NCI-H146 treated with DMSO at 0.1 percent for 48 hours (cell line): ENCODE measurements around the gene RAB11FIP3.

Experiments used
- DNase-seq: peaks from one replicate; lab custom pipeline; 2025; ENCODE audit not compliant: unreplicated experiment; lab: John Stamatoyannopoulos, UW

Gene RAB11FIP3

DNA sequence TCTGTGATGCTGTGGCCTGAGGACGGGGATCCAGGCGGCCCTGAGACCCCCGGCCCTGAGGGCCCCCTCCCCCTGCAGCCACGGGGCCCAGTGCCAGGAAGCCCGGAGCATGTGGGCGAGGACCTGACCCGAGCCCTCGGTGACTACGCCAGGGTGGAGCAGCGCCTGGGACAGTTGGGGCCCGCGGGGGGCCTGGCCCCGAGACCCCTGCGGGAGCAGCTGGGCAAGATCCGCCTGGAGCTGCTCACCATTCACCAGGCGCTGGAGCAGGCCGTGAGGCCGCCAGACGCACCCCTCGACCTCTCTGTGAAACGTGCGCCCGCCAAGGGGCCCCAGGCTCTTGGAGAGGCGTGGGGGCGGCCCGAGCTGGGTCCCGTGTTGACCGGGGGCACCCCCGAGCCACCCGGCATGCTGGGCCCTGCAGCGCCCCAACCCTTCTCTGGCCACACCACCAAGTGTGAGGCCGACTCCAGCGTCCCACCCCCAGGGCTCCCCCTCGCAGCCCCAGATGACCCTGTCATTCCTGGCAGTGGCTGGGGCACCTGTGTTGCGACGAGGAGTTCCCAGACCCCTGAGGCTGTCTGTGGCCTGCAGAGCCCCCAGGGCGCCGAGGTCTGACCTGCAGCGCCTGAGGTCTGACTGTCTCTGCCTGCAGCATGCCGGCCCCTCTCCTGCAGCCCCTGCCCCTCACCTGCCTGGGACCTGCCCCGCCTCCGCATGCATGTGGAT lies 139.4 kb downstream of the RAB11FIP3 start:
- no peak for DNase-seq

- DNase-seq: no peak
Measured at GRCh38 chr16:565419-566330, 140.2 kb downstream of the RAB11FIP3 start.

- DNase-seq: peak; percentile 17
Measured at GRCh38 chr16:566475-567372, 141.3 kb downstream of the RAB11FIP3 start, which contains the start of gene NHLRC4. Gene NHLRC4 (plus strand): TSS chr16:567005. CDS start chr16:568048, 1,043 bp downstream.

- DNase-seq: no peak
Measured at GRCh38 chr16:567373-568256, 142.2 kb downstream of the RAB11FIP3 start.

GRCh38 chr16:568401-569258 lies 143.2 kb downstream of the RAB11FIP3 start:
- no peak for DNase-seq

DNA sequence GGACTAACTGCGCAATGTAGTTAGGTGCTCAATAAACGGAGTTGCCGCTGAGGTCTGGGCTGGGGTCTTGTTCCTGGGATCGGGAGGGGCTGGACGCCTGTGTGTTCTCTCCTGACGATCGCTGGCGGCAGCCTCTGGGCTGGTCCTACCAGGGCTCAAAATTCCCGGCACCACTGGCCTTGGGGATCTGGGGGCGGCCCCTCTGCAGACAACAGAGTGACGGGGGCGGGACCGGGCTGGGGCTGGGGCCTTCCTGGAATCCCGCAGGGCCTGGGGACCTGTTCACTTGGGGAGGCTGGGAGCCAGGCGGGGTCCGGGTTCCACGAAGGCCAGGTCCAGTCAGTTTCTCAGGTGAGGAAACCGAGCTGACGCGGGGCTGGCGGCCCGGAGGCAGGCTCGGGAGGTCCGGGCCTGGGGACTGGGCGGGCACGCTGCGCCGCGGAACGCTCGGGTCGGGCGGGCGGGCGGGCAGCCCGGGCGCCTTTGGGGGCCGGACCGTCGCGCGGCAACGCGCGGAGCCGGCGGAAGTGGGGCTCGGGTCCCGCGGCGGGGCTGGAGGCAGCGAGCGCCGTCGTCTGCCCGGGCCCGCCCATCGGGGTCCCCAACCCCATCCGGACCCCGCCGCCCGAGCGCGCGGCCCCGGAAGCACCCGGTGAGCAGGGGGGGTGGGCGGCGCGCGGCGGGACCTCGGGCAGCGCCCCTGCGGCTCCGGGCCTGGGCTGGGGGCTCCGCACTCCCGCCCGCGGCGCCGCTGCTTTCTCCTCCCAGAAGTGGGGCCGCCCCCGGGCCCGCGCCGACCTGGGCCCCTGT lies 144.2 kb downstream of the RAB11FIP3 start, which contains the start of gene PIGQ:
TSS of gene PIGQ (plus strand) at position 524 of the 810 bp plus-strand sequence. CDS start 4,107 bp downstream, outside the sequence.
- DNase-seq: no peak
